Measurements from ENCODE around the gene C1orf122.

- TF ChIP-seq MAX (IDR thresholded peaks at IDR 0.05) (no peak), REST (IDR thresholded peaks at IDR 0.05) (no peak), CTCF (IDR thresholded peaks at IDR 0.05; ENCODE audit: low read depth, low read length, missing input control) (no peak), YY1 (IDR thresholded peaks at IDR 0.05) (no peak), RXRA (IDR thresholded peaks at IDR 0.05) (no peak), SP1 (IDR thresholded peaks at IDR 0.05) (no peak), ZBTB33 (IDR thresholded peaks at IDR 0.05) (no peak), GABPA (IDR thresholded peaks at IDR 0.05 in 1 of 2, conservative IDR thresholded peaks at IDR 0.05 in 1 of 2) (no peak), EGR1 (IDR thresholded peaks at IDR 0.05; ENCODE audit: low read depth in 2 of 2) (no peak), RAD21 (IDR thresholded peaks at IDR 0.05) (no peak), ATF3 (IDR thresholded peaks at IDR 0.05) (no peak), HNF4A (conservative IDR thresholded peaks at IDR 0.05) (no peak), TAF1 (conservative IDR thresholded peaks at IDR 0.05) (no peak)
Observed at GRCh38 chr1:37765916-37766664, 41.5 kb upstream of the C1orf122 start.
